ENCODE data around the gene ANKRD44. TPM values are rescaled to one million over a fixed set of nuclear protein-coding genes. Genes with fewer than 3 reads are reported as not detected.

Gene ANKRD44
- total RNA-seq, 1 donor from 2014 or later, result 5.6 TPM

DNA sequence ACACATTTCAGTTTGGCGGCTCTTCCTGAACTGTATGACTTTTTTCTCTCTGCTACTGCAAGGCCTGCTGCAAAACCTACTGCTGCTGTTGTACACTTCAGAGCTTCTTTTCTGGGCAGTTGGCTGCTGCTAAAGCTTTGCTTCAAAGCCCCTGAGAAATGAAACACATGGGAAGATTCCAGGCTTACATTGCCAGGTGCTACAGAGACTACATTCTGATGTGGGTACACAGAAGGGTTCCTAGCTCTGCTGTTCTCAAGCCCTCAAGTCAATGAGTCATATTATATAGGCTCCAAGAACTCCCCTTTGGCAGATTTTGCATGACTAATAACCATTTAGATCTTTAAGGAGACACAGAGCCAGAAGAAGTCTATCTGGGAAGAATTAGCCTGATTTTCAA, 371.2 kb downstream of the ANKRD44 start:
- DNase-seq, result no peak

Other genes with a start within 250 kb of the ANKRD44 start
- 219 and 353 TPM in 2 replicates for gene SF3B1, start 124.2 kb upstream of the ANKRD44 start, total RNA-seq
- 20.2 and 36.4 TPM in 2 replicates for gene COQ10B, start 142.8 kb upstream of the ANKRD44 start, total RNA-seq
- gene HSPD1, start 189.1 kb upstream of the ANKRD44 start, total RNA-seq, result 155 and 307 TPM in 2 replicates
- gene HSPE1, start 189.6 kb upstream of the ANKRD44 start, total RNA-seq, result 86.8 and 115 TPM in 2 replicates
- gene MOB4, start 205.3 kb upstream of the ANKRD44 start, total RNA-seq, result 32.3 and 39.5 TPM in 2 replicates